Urinary bladder (tissue), 4 donors: ENCODE data around the gene CAVIN3. TPM values are rescaled to one million over a fixed set of nuclear protein-coding genes. Genes with fewer than 3 reads are reported as not detected.
A peak's percentile ranks its signal among the peaks of the same experiment; 100 is the strongest.
"Not testable (repeated sequence)": the region's sequence is repeated elsewhere in the genome, so short reads cannot be mapped to it uniquely, and the experiment has no call there.

Experiments
- DNase-seq: peaks from one replicate; pipeline ENCODE4 v3.0.0-alpha.2; 2015; ENCODE audit errors: extremely low spot score
- H3K27ac ChIP-seq: one replicate; pipeline ENCODE4 v1.5.1; 2013; ENCODE audit warnings: low read depth, mild to moderate bottlenecking, moderate library complexity
- H3K36me3 ChIP-seq: one replicate; pipeline ENCODE4 v1.6.1; 2013; ENCODE audit warnings: mild to moderate bottlenecking, moderate library complexity; ENCODE audit not compliant: insufficient read depth
- H3K4me1 ChIP-seq: one replicate; pipeline ENCODE4 v1.6.1; 2013; ENCODE audit warnings: mild to moderate bottlenecking, moderate library complexity; ENCODE audit not compliant: insufficient read depth
- H3K4me3 ChIP-seq: one replicate; pipeline ENCODE4 v1.5.1; 2013; ENCODE audit warnings: low read depth, low read length
- WGBS: extraction: QIAGEN DNeasy Blood & Tissue Kit; methylation state at CpG from one replicate; pipeline ENCODE4 v1.1.7; 2013; 5-methylcytosine and 5-hydroxymethylcytosine counted together
- polyA plus RNA-seq: library from polyadenylated mRNA; stranded (reverse); fragments of 200-250 nt; gene quantifications from one replicate; pipeline ENCODE4 v1.2.3, GENCODE V29; 2013
- total RNA-seq: library from RNA; depleted of rRNA; stranded (reverse); fragments of >200 nt; gene quantifications from one replicate; pipeline ENCODE4 v1.2.3, GENCODE V29; 2014
- donor health status: healthy with polysubstance abuse.
- donor health status: healthy.

CAVIN3 gene
- total and polyA plus RNA-seq, 2 donors, result 36.7 to 254 TPM

GRCh38 chr11:6318204-6318603 is 2.1 kb downstream of the CAVIN3 start:
- H3K4me1 ChIP-seq, result no peaks in the 10 kb centered on the region
- no peaks in the 10 kb centered on the region for H3K36me3 ChIP-seq
- 81% methylated on average over 4 of the region's 4 CpGs for WGBS
- H3K27ac ChIP-seq, result peak overlapping the region; percentile 93
- no peak for DNase-seq
- H3K4me3 ChIP-seq, result no peak overlapping the region

GRCh38 chr11:6315811-6316425 is 4.4 kb downstream of the CAVIN3 start:
- WGBS, result 5% methylated on average over 10 of the region's 10 CpGs
- H3K36me3 ChIP-seq, result no peaks in the 10 kb centered on the region
- no peak overlapping the region for H3K4me3 ChIP-seq
- no peaks in the 10 kb centered on the region for H3K4me1 ChIP-seq
- no peak overlapping the region for H3K27ac ChIP-seq
- no peak for DNase-seq

GRCh38 chr11:6312106-6312505 is 8.2 kb downstream of the CAVIN3 start:
- 87% methylated on average over 3 of the region's 3 CpGs for WGBS
- no peak overlapping the region for H3K27ac ChIP-seq
- DNase-seq, result no peak
- no peak overlapping the region for H3K4me3 ChIP-seq
- H3K4me1 ChIP-seq, result no peaks in the 10 kb centered on the region
- H3K36me3 ChIP-seq, result no peaks in the 10 kb centered on the region

GRCh38 chr11:6307876-6308275 is 12.4 kb downstream of the CAVIN3 start:
- Histone ChIP-seq H3K27ac (no peak overlapping the region), H3K4me1 (no peaks in the 10 kb centered on the region), H3K4me3 (no peak overlapping the region), H3K36me3 (no peaks in the 10 kb centered on the region)
- DNase-seq, result no peak
- 59% methylated on average over 8 of the region's 8 CpGs for WGBS

- H3K4me1 ChIP-seq, result no peaks in the 10 kb centered on the region
- WGBS, result 68% methylated on average over 4 of the region's 4 CpGs
- no peak for DNase-seq
- no peak overlapping the region for H3K27ac ChIP-seq
- H3K4me3 ChIP-seq, result no peak overlapping the region
- no peaks in the 10 kb centered on the region for H3K36me3 ChIP-seq
These were observed 15.0 kb downstream of the CAVIN3 start for GRCh38 chr11:6305297-6305696.

DNA sequence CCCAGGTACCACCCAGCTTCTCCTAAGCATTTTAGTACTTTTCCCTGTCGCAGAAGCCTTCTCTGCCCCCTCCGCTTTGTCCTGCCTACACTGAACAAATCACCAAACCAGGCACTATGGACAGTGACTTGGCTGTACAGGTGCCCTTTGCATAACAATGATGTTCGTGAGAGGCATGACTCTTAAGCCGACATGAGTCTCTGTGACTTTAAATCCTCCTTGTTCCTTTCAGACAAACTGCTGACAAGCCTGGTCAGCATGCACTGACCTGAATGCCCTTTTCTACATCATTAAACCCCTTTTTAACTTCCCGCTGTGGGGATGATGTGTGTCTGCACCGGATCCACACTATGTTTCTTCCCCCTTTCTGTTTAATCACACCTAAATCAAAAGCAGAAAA is 16.6 kb downstream of the CAVIN3 start:
- DNase-seq, result no peak
- H3K4me3 ChIP-seq, result no peak overlapping the region
- WGBS, result 60% methylated on average over 6 of the region's 6 CpGs
- no peaks in the 10 kb centered on the region for H3K4me1 ChIP-seq
- H3K27ac ChIP-seq, result no peak overlapping the region
- no peaks in the 10 kb centered on the region for H3K36me3 ChIP-seq

- 81% methylated on average over 2 of the region's 2 CpGs for WGBS
- no peaks in the 10 kb centered on the region for H3K4me1 ChIP-seq
These were observed 19.2 kb downstream of the CAVIN3 start for GRCh38 chr11:6301096-6301495.

DNA sequence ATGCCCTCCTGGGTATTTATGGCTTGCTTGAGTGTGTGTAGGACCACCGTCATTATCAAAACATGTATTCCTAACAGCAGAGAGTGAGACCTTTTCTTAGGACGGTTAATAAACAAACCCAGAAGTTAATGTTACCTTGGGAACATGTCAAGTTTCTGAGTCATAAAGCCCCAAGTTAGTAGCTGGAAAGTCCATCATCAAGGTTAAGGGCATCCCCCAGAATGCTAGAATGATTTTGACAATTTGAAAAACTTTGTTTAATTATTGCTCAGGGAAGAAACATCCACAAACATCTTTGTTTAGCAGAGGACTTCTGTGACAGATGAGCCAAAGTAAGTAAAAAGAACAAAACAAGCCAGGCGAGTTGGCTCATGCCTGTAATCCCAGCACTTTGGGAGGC is 20.0 kb downstream of the CAVIN3 start:
- Histone ChIP-seq H3K36me3 (no peaks in the 10 kb centered on the region), H3K27ac (no peak overlapping the region), H3K4me3 (no peak overlapping the region), H3K4me1 (no peaks in the 10 kb centered on the region)
- WGBS, result 76% methylated on average over 3 of the region's 3 CpGs
- no peak for DNase-seq

More at GRCh38 chr11:6301096-6301495, 19.2 kb downstream of the CAVIN3 start:
- Histone ChIP-seq H3K27ac (no peak overlapping the region), H3K36me3 (no peaks in the 10 kb centered on the region), H3K4me3 (no peak overlapping the region)
- no peak for DNase-seq

DNA sequence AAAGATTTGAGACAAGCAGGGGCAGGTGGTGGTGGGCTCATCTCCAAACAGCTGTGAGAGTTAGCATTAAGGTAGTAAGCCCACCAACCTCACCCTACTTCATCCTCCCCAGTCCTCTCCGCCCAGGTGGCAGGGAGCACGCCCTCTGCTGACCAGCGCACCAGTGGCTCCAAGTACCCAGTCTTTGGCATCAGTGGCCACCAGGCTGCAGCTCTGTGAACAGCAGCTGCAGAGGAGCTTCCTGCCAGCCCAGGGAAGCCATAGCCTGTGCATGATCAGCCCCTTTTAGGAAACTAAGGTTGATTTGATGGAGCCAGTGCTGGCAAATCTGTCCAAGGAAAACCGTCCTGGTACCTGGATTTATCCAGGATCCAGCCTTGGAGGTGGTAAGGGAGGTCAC is 21.7 kb downstream of the CAVIN3 start:
- H3K4me3 ChIP-seq, result no peak overlapping the region
- no peaks in the 10 kb centered on the region for H3K4me1 ChIP-seq
- H3K36me3 ChIP-seq, result no peaks in the 10 kb centered on the region
- DNase-seq, result no peak
- 62% methylated on average over 4 of the region's 4 CpGs for WGBS
- no peak overlapping the region for H3K27ac ChIP-seq

GRCh38 chr11:6297831-6298230 is 22.5 kb downstream of the CAVIN3 start:
- DNase-seq, result no peak
- H3K4me1 ChIP-seq, result no peaks in the 10 kb centered on the region
- 94% methylated on average over 1 of the region's 1 CpG for WGBS
- no peak overlapping the region for H3K4me3 ChIP-seq
- no peak overlapping the region for H3K27ac ChIP-seq
- H3K36me3 ChIP-seq, result no peaks in the 10 kb centered on the region

DNA sequence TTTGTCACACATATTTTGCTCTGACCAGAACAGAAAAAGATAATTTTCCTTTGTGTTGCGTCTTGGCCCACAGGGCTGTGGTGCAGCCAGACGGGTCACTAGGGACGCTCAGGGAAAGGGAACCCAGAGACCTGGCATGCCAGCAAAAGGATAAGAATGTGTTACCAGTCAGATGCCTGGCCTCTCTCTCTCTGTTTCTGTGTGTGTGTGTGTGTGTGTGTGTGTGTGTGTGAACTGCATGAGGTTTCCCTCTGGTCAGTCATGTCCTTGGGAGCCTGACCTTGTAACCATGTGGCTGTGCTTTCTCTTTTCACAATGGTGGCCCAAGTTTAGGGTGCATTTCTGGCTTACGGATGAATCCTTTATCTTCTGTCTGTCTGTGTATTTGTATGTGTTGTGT is 35.3 kb downstream of the CAVIN3 start:
- H3K4me1 ChIP-seq, result no peaks in the 10 kb centered on the region
- no peak overlapping the region for H3K27ac ChIP-seq
- DNase-seq, result no peak
- H3K4me3 ChIP-seq, result no peak overlapping the region
- H3K36me3 ChIP-seq, result no peaks in the 10 kb centered on the region
- 75% methylated on average over 4 of the region's 4 CpGs for WGBS

GRCh38 chr11:6284250-6284649 is 36.1 kb downstream of the CAVIN3 start:
- Histone ChIP-seq H3K36me3 (no peaks in the 10 kb centered on the region), H3K4me1 (no peaks in the 10 kb centered on the region), H3K4me3 (no peak overlapping the region), H3K27ac (no peak overlapping the region)
- DNase-seq, result no peak
- WGBS, result 94% methylated on average over 3 of the region's 3 CpGs

GRCh38 chr11:6283453-6284023 is 36.8 kb downstream of the CAVIN3 start:
- WGBS, result 75% methylated on average over 4 of the region's 4 CpGs
- H3K4me1 ChIP-seq, result no peaks in the 10 kb centered on the region
- H3K27ac ChIP-seq, result no peak overlapping the region
- H3K4me3 ChIP-seq, result no peak overlapping the region
- no peak for DNase-seq
- H3K36me3 ChIP-seq, result no peaks in the 10 kb centered on the region

- WGBS, result 41% methylated on average over 7 of the region's 7 CpGs
- not testable (repeated sequence) for H3K36me3 ChIP-seq, H3K4me1 ChIP-seq, H3K27ac ChIP-seq, H3K4me3 ChIP-seq, DNase-seq
These were observed 39.5 kb downstream of the CAVIN3 start for GRCh38 chr11:6280809-6281208.
